Skin of body (tissue), 2 donors: ENCODE results near the gene ELFN1. TPM values are rescaled to one million over a fixed set of nuclear protein-coding genes. Genes with fewer than 3 reads are reported as not detected.

Experiments used
- DNase-seq: peaks from one replicate; lab custom pipeline; 2025; lab: John Stamatoyannopoulos, UW
- total RNA-seq: library from RNA; depleted of rRNA; stranded (reverse); fragments of >200 nt; gene quantifications from one replicate; pipeline ENCODE4 v1.2.3, GENCODE V29; 2014

The ELFN1 gene
- total RNA-seq, 1 donor from 2014 or later: 3.1 TPM

- DNase-seq: peak; percentile 25
Observed at GRCh38 chr7:1693991-1694524, 24.0 kb downstream of the ELFN1 start.

DNA sequence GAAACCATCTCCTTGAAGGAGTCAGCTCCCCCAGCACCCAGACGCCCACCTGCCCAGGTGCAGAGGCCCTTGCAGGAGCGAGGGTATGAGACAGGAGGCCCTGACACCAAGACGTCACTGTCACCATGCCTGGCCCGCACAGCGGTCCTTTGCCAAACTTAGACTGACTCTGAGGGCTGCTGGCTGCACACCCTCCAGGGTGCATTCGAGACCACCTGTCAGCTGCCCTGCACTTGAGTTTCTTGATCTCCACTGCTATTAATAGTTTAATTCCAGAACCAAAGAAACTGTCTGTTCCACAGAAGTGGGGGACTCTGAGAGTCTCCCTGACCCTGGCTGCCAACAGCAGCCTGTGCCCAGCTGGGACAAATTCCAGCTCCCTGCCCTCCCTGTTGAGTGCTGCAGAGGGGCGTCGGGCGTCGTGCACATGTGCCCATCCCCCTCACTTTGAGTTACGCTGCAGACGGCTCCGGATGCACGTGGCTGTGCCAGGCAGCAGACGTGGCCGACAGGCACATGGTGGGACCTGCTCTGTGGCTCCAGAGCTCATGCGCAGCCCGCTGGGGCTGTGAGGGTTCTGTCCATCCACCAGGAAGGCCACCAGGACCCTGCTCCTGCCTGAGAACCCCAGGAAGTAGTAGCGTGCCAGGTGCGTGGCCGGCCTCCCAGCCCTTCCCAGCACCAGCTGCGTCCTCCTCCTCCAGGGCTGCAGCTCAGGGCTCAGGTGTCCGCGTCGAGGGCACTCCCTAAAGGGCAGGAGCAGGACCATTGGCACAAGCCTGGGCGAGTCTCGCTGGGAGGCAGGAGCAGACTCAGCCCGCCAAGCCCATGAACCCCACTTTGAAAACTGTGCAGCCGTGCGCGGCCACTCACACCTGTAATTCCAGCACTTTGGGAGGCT, 24.8 kb downstream of the ELFN1 start:
- DNase-seq: no peak

DNA sequence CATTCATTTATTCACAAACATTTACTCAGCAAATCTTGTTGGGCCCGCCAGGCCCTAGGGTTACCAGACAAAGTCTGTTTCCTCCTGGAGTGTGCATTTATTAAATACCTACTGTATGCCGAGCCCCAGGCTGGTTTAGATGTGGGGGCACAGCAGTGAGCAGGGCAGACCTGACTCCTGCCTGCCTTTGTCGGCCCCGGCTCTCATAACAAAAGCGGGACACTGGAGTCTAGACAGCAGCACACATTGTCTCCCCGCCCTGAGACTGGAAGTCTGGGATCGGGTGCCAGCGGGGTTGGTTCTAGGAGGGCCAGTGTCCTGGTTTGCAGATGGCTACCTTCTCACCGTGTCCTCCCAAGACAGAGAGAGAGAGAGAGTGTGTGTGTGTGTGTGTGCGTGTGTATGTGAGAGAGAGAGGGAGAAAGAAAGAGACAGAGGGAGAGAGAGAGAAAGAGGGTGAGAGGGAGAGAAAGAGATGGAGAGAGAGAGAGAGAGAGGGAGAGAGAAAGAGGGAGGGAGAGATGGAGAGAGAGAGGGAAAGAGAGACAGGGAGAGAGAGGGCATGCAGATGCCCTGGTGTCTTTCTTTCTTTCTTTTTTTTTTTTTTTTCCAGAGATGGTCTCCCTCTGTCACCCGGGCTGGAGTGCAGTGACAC, 25.9 kb downstream of the ELFN1 start:
- no peak for DNase-seq

DNA sequence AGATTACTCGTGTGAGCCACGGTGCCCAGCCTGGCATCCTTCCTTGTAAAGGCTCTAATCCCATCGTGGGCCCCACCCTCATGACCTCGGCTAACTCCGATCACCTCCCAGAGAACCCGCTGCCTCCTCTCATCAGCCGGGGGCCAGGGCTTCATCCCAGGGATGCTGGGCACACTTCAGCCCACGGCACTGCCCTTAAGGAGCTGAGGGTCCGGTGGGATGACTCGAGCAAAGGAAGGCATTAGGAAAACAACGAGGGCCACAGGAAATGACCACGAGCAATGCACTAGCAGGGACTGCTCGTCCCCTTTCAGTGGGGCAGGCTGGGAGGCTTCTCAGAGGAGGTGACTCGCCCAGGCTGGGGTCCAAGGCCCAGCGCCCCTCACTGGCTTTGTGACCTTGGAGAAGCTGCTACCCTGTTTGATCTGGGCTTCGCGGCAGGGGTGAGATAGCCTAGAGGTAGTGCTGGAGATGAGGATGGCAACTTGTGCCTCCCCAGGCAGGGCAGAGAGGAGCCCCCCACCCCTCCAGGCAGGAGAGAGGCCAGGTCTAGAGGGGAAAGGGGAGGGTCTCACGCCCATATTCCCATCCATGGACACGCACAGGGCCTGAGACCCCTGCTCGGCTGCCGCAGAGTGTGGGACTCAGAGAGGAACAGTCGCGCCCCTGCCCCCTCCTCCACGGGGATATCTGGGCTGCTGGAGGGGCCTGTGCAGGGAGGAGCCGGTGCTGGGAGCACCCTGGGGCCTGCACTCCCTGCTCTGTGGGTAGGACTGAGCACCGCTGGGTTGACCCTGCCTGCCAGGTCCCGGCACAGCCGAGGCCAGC, 26.8 kb downstream of the ELFN1 start:
- no peak for DNase-seq

DNA sequence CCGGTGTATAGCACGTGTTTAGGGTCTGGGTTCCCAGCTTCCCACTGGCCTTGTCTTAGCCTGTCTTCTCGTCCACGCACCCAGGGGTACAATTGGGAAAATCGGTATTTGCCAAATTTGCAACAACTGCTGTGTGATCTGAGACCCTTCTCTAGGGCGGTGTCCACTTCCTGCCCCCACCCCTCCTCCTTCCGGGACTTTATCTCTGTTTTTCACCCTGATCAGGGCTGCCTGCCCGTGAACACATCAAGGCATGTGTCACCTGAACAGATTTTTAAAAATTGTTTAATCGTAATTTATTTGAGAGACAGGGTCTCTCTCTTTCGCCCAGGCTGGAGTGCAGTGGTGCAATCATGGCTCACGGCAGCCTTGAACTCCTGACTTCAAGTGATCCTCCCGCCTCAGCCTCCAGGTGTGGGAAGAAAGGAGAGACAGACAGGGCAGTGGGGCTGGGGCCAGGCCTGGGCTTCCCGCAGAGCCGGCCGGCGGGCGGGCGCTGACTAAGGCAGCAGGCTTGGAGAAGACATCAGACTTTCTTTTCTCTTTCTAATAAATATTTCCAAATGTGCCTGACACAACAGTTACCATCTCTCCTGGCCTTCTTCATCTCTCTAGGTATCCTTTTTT, 27.5 kb downstream of the ELFN1 start:
- no peak for DNase-seq

- DNase-seq: no peak
Observed at GRCh38 chr7:1698201-1698600, 28.1 kb downstream of the ELFN1 start.

DNA sequence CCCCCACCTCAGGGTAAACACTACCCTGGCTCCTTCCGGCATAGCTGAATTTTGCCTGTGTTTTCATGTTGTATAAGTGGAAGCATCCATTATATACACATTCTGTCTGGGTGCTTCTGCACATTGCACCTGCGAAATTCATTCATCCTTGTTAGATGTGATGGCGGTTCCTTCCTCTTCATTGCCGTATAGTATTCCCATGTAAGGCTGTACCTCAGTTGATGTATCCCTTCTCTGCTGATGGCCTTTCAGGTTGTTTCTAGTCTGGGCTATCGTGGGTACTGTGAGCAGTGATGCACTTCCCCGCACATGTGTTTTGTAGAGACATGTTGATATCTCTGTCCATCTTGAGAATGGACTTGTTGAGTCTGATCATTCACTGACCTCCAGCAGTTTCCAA, 28.9 kb downstream of the ELFN1 start:
- no peak for DNase-seq

DNA sequence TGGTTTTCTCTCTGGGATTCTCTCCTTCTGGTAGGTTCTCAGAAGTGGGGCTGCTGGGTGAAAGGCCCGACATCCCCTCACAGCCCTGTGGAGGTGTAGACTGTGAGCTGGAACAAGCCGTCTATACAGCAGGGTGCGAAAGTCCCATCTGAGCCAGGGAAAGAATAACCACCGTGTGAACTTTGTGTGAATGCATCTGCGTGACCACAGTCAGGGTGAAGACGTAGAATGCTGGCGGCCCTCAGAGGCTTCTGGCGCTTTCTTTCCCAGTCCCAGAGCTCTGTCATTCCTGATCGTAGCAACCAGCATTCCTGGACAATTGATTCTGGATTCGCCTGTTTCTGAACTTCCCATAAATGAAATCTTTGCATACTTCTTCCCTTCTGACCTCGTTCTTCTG, 30.0 kb downstream of the ELFN1 start:
- no peak for DNase-seq

- DNase-seq: no peak
Observed at GRCh38 chr7:1700536-1701333, 30.7 kb downstream of the ELFN1 start.

GRCh38 chr7:1702652-1703051, 32.6 kb downstream of the ELFN1 start:
- no peak for DNase-seq

- no peak for DNase-seq
Observed at GRCh38 chr7:1703441-1703840, 33.4 kb downstream of the ELFN1 start.

DNA sequence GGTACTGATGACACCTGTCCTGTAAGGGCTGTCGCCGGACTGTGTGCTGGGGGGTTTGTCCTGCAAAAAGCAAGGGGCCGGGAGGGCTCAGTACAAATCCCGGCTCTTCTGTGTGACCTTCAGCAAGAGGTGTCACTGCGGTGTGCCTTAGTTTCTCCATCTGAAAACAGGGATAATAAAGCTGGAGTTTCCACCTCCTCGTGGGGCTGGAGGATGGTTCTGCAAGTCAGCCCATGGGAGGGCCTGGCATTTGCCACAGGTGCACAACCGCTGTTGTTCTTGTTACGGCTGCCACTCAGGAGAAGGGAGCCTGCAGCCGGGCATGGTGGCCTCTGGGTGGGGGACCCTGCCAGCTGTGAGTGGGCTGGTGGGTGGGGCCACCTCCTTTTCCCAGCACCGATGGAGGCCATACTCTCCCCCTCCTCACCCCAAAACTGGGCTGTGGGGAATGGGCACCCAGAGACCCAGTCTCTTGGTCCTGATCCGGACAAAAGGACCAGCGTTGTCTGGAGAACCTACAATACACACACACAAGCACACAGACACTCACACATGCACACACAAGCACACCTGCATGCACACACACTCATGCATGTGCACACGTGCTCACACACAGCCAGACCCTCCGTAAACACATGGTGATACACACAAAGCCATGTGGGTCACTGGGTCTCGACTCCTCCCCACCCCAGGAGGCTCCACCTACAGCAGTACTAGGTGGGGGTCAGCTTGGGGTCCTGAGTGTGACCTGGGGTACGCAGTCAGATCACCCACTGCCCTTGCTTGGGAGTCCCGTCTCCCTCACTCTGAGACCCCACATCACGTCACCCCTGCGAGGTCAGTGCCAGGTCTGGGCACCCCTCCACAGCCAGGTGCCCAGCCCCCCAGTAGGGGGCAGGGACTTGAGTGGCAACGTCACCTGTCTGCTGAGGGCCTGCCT, 34.1 kb downstream of the ELFN1 start:
- no peak for DNase-seq

DNA sequence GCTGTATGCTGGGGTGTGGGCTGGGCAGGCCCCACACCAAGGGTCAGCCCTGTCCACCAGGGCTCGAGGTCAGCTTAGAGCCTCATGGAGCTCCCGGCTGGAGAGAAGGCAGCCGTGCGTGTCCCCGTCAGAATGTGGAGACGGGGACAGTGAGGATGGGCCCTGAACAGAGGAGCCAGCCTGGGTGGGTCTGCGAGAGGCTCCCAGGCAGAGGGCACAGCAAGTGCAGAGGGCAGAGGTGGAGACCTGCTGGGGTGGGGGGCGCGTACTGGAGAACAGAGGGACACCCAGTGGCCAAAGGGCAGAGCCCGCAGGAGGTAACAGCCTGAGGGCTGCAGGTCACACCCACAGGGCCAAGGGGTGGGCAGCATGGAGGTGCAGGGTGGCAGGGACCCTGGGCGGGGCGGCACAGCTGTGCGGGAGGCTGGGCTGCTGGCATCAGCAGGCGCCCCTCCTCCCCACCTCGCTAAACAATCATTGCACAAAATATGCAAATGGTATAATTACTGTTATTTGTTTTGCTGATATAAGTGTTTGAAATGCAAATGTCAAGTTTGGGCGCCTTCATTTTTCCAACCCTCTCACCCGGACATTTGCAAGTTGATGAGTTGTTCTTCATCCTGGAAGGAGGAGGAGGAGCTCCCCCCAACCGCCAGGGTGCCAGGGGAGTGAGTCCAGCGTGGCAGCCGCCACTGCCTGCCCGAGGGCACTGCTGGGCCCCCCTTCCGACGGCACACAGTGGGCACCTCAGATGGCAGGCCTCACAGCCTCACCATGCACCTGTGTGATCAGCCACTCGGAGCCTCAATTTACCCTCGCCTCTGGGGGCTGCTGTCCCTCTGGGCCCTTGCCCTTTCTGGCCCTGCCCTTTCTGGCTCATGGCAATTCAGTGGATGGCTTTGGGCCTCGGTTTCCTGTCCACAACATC, 35.0 kb downstream of the ELFN1 start:
- DNase-seq: no peak

- no peak for DNase-seq
Observed at GRCh38 chr7:1705856-1706255, 35.8 kb downstream of the ELFN1 start.

GRCh38 chr7:1706381-1706720, 36.3 kb downstream of the ELFN1 start:
- DNase-seq: no peak

GRCh38 chr7:1706721-1707613, 36.9 kb downstream of the ELFN1 start:
- DNase-seq: no peak
